ENCODE measurements around the gene C1QTNF6.
"Not testable (repeated sequence)": the region's sequence is repeated elsewhere in the genome, so short reads cannot be mapped to it uniquely, and the experiment has no call there.

The C1QTNF6 gene

GRCh38 chr22:37187891-37188761 is at the start of gene C1QTNF6:
Gene C1QTNF6, minus strand, starts transcription at chr22:37188247. Its CDS starts 34 bp downstream, at chr22:37188213.
- DNase-seq (ENCODE audit: low spot score) = peak; percentile 55

- no peak for DNase-seq (ENCODE audit: low spot score)
Measured at GRCh38 chr22:37235897-37236607, 48.0 kb upstream of the C1QTNF6 start.

- no peak for DNase-seq (ENCODE audit: low spot score)
Measured at GRCh38 chr22:37234736-37235711, 47.0 kb upstream of the C1QTNF6 start.

GRCh38 chr22:37233751-37234631 is 45.9 kb upstream of the C1QTNF6 start:
- DNase-seq (ENCODE audit: low spot score) = no peak

- DNase-seq (ENCODE audit: low spot score) = not testable (repeated sequence)
Measured at GRCh38 chr22:37233371-37233750, 45.3 kb upstream of the C1QTNF6 start.

GRCh38 chr22:37232140-37232998 is 44.3 kb upstream of the C1QTNF6 start:
- DNase-seq (ENCODE audit: low spot score) = no peak

GRCh38 chr22:37231406-37232139 is 43.5 kb upstream of the C1QTNF6 start:
- DNase-seq (ENCODE audit: low spot score) = no peak

GRCh38 chr22:37230673-37231405 is 42.8 kb upstream of the C1QTNF6 start:
- no peak for DNase-seq (ENCODE audit: low spot score)

- DNase-seq (ENCODE audit: low spot score) = peak; percentile 81
Measured at GRCh38 chr22:37229805-37230672, 42.0 kb upstream of the C1QTNF6 start.

GRCh38 chr22:37229012-37229804 is 41.2 kb upstream of the C1QTNF6 start:
- peak; percentile 71 for DNase-seq (ENCODE audit: low spot score)

- peak; percentile 36 for DNase-seq (ENCODE audit: low spot score)
Measured at GRCh38 chr22:37228106-37229011, 40.3 kb upstream of the C1QTNF6 start.

GRCh38 chr22:37226514-37226913 is 38.5 kb upstream of the C1QTNF6 start:
- DNase-seq (ENCODE audit: low spot score) = no peak

GRCh38 chr22:37226087-37226486 is 38.0 kb upstream of the C1QTNF6 start:
- DNase-seq (ENCODE audit: low spot score) = no peak

GRCh38 chr22:37225481-37225880 is 37.4 kb upstream of the C1QTNF6 start:
- DNase-seq (ENCODE audit: low spot score) = no peak

GRCh38 chr22:37224757-37225420 is 36.8 kb upstream of the C1QTNF6 start:
- DNase-seq (ENCODE audit: low spot score) = no peak
